ENCODE measurements around the gene ENTHD1. TPM values are rescaled to one million over a fixed set of nuclear protein-coding genes. Genes with fewer than 3 reads are reported as not detected.

ENTHD1 gene
- total and polyA plus RNA-seq, 2 of the 8 experiments (the other 6 are each of a cell fraction or from before 2014, with no cell fraction given) = not detected

GRCh38 chr22:39924286-39924685, 30.7 kb upstream of the ENTHD1 start:
- FAIRE-seq (no peak), DNase-seq (ENCODE audit: low read depth in 1 of 2, low spot score in 2 of 2) (no peak)
- Histone ChIP-seq H3K4me2 (ENCODE audit: insufficient read depth in 1 of 2, low read depth in 2 of 2, low read length in 2 of 2) (no peak overlapping the region), H3K27ac (ENCODE audit: low read depth, low read length) (no peak overlapping the region), H2BK12ac (ENCODE audit: low read depth, low read length) (no peak overlapping the region), H3K36me3 (ENCODE audit: control insufficient read depth in 2 of 4, insufficient read depth in 4 of 4, low read length in 3 of 4) (no peaks in the 10 kb centered on the region), H3K9ac (replicated peaks in 1 of 4; ENCODE audit: extremely low read depth in 1 of 4, low read depth in 3 of 4, low read length in 3 of 4) (no peak overlapping the region), H2BK120ac (replicated peaks; ENCODE audit: low read depth, low read length) (no peak overlapping the region), H3K27me3 (replicated peaks in 1 of 4; ENCODE audit: control insufficient read depth in 3 of 4, extremely low read depth in 1 of 4, insufficient read depth in 3 of 4, low read length in 3 of 4) (peaks cover 0 to 2% (median 0%) of the 10 kb centered on the region in 4 experiments; a peak in 1 of 7 replicates), H3K23me2 (ENCODE audit: low read depth, low read length) (no peaks in the 10 kb centered on the region), H3K4me1 (replicated peaks in 1 of 4; ENCODE audit: control insufficient read depth in 3 of 4, insufficient read depth in 4 of 4, low read length in 3 of 4) (peaks cover 0 to 4% (median under 1%) of the 10 kb centered on the region in 4 experiments; a peak in 3 of 7 replicates), H3K14ac (ENCODE audit: insufficient read length) (no peak overlapping the region), H3K79me2 (ENCODE audit: control insufficient read depth in 1 of 2, insufficient read depth in 2 of 2, low read length in 2 of 2) (no peaks in the 10 kb centered on the region), H2AFZ (ENCODE audit: low read length) (no peak overlapping the region), H3K79me1 (ENCODE audit: low read depth, low read length) (no peaks in the 10 kb centered on the region), H4K20me1 (replicated peaks in 1 of 2; ENCODE audit: control insufficient read depth in 1 of 2, insufficient read depth in 2 of 2, low read length in 2 of 2) (no peaks in the 10 kb centered on the region), H2BK20ac (ENCODE audit: low read length) (no peak overlapping the region), H3K18ac (ENCODE audit: extremely low read depth, low read length) (no peak overlapping the region), H4K8ac (ENCODE audit: extremely low read depth, insufficient read depth, low read length) (no peak overlapping the region), H4K5ac (ENCODE audit: insufficient read length, low read depth, low read length) (no peak overlapping the region), H3K4me3 (ENCODE audit: extremely low read depth in 1 of 4, insufficient read depth in 2 of 4, low read depth in 3 of 4, low read length in 4 of 4) (no peak overlapping the region), H3K9me3 (ENCODE audit: insufficient read depth in 2 of 2, low read depth in 1 of 2, low read length in 1 of 2) (no peaks in the 10 kb centered on the region), H3K4ac (replicated peaks; ENCODE audit: insufficient read length, low read depth, low read length) (no peak overlapping the region), H3K56ac (replicated peaks; ENCODE audit: insufficient read length, low read depth, low read length) (no peak overlapping the region), H4K91ac (replicated peaks; ENCODE audit: insufficient read length, low read length) (no peak overlapping the region), H3K23ac (ENCODE audit: insufficient read length) (no peak overlapping the region), H2BK5ac (ENCODE audit: low read depth, low read length) (no peak overlapping the region), H2AK5ac (ENCODE audit: low read depth, low read length) (no peak overlapping the region), H2BK15ac (ENCODE audit: low read length) (no peak overlapping the region)
- ChIA-PET CTCF (ENCODE audit: partially characterized antibody) (interaction anchor here (0.6 to 10.1 kb wide), 6 partner anchors 9 to 272 kb away, joined by 3 to 119 read pairs (median 8); no protein-coding TSS in a partner anchor), POLR2A (ENCODE audit: partially characterized antibody) (interaction anchor here (0.6 kb wide), 1 partner anchor 67 kb away, joined by 3 read pairs; no protein-coding TSS in a partner anchor)
- 95% methylated on average over 18 of the region's 18 CpGs; no CpG with 5 or more reads in 1 of the 2 experiments for WGBS, 2 experiments (ENCODE audit: extremely low coverage in 1 of 2, insufficient coverage in 1 of 2, insufficient read length in 1 of 2, insufficient replicate concordance in 2 of 2, low coverage in 1 of 2, low lambda C conversion rate in 2 of 2, missing lambda C conversion rate in 1 of 2)
- TF ChIP-seq HDAC6 (IDR thresholded peaks at IDR 0.05; ENCODE audit: low read depth, low read length) (no peak), TEAD4 (IDR thresholded peaks at IDR 0.05; ENCODE audit: low read depth, low read length) (no peak), SIRT6 (IDR thresholded peaks at IDR 0.05; ENCODE audit: low read length) (no peak), RNF2 (IDR thresholded peaks at IDR 0.05; ENCODE audit: borderline replicate concordance, low read depth, low read length, missing control alignments, poor library complexity, severe bottlenecking) (no peak), CTBP2 (IDR thresholded peaks at IDR 0.05; ENCODE audit: borderline replicate concordance, insufficient read depth, insufficient read length, low read length) (no peak), SRF (IDR thresholded peaks at IDR 0.05; ENCODE audit: low read depth, low read length) (no peak), E2F6 (IDR thresholded peaks at IDR 0.05) (no peak), MAFK (IDR thresholded peaks at IDR 0.05; ENCODE audit: low read depth, low read length) (no peak), SP1 (IDR thresholded peaks at IDR 0.05; ENCODE audit: low read depth, low read length) (no peak), SIX5 (IDR thresholded peaks at IDR 0.05; ENCODE audit: low read depth, low read length) (no peak), RXRA (IDR thresholded peaks at IDR 0.05; ENCODE audit: insufficient read depth, low read depth, low read length) (no peak)

All from H1 (cell line).